Measurements from ENCODE around the gene SYT11. TPM values are rescaled to one million over a fixed set of nuclear protein-coding genes. Genes with fewer than 3 reads are reported as not detected.

SYT11 gene
- total RNA-seq, 4 donors from 2014 or later: 2.4 to 5.3 (median 3.1) TPM

DNA sequence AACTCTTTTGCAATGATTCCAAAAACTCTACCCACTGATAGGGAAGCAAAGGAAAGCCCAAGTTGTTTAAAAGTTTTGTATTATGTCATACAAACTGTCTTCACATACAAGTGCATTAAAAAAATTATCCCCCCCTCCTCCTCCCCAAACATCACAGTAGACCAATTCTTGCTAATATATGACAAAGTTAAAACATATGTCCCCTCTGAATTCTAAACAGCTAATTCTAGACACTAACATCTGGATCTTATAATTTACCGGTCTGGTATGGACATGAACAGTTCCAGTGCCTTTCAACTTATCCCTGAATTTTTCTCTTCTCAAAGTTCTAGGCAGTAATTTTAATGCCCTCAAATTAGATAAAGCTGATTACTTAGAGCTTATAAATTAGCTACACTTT, 38.4 kb downstream of the SYT11 start:
- TF ChIP-seq, protein P1, sequence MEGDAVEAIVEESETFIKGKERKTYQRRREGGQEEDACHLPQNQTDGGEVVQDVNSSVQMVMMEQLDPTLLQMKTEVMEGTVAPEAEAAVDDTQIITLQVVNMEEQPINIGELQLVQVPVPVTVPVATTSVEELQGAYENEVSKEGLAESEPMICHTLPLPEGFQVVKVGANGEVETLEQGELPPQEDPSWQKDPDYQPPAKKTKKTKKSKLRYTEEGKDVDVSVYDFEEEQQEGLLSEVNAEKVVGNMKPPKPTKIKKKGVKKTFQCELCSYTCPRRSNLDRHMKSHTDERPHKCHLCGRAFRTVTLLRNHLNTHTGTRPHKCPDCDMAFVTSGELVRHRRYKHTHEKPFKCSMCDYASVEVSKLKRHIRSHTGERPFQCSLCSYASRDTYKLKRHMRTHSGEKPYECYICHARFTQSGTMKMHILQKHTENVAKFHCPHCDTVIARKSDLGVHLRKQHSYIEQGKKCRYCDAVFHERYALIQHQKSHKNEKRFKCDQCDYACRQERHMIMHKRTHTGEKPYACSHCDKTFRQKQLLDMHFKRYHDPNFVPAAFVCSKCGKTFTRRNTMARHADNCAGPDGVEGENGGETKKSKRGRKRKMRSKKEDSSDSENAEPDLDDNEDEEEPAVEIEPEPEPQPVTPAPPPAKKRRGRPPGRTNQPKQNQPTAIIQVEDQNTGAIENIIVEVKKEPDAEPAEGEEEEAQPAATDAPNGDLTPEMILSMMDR (IDR thresholded peaks at IDR 0.05 in 4 of 5, conservative IDR thresholded peaks at IDR 0.05 in 1 of 5): no peak
- no peak for TF ChIP-seq POLR2A (IDR thresholded peaks at IDR 0.05)
- DNase-seq (no peak), ATAC-seq (no peak)
- Histone ChIP-seq H3K9me3 (no peaks in the 10 kb centered on the region), H3K36me3 (peaks cover 6 to 58% of the 10 kb centered on the region in 2 donors), H3K4me1 (peaks cover 4 to 9% of the 10 kb centered on the region in 2 donors), H3K4me3 (no peak overlapping the region), H3K27me3 (no peaks in the 10 kb centered on the region), H3K27ac (no peak overlapping the region)
- in situ Hi-C loops (cut with MboI; ENCODE audit: low sequenced_read_pairs in 4 of 4): no loop called here
- intact Hi-C loops (cut with DNase I; ENCODE audit: low total_unique reads): no loop called here

DNA sequence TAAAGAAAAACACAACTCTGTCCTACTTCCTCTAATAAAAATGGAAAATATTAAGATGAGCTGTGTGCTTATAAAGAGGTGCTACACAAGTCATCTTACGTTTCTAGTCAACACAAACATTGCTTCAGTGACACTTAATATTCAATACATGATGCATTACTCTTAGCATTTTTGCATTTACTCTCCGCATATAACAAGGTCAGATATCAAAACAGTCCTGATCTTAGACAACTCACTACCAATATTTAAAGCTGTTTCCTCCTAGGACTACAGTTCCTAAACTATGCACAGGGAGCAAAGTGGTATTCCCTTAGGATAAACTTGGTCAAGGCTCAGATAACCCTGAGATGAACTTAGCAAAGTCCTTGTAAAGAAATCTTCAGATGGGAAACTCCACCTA, 39.5 kb downstream of the SYT11 start:
- TF ChIP-seq, protein P1 (IDR thresholded peaks at IDR 0.05 in 4 of 5, conservative IDR thresholded peaks at IDR 0.05 in 1 of 5): no peak
- no peak for TF ChIP-seq POLR2A (IDR thresholded peaks at IDR 0.05)
- no peak overlapping the region for H3K27ac ChIP-seq
- peaks cover 9 to 70% of the 10 kb centered on the region in 2 donors for H3K36me3 ChIP-seq
- no peaks in the 10 kb centered on the region for H3K9me3 ChIP-seq
- peaks cover 0 to under 1% of the 10 kb centered on the region in 2 donors for H3K4me1 ChIP-seq
- DNase-seq (no peak), ATAC-seq (no peak)
- H3K4me3 ChIP-seq: no peak overlapping the region
- in situ Hi-C loops (cut with MboI; ENCODE audit: low sequenced_read_pairs in 4 of 4): no loop called here
- intact Hi-C loops (cut with DNase I; ENCODE audit: low total_unique reads): no loop called here
- H3K27me3 ChIP-seq: no peaks in the 10 kb centered on the region

DNA sequence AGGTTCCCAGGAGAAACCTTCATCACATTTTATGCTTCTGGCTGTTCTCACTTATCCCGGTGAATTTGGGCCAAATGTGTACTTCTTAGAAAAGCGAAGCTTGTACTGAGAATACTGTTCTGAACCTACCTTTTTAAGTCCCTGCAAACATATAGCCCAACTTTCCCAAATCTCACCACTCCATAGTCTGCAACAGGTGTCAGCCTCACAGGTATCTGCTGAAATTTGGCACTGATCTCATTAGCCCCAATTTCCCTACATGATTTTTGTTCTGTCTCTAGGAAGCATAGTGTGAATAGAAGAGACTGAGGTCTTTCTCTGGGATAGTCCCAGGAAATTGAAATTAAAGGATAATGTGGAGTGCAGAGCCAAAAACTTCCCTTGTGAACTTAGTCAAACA, 40.3 kb downstream of the SYT11 start:
- Histone ChIP-seq H3K4me1 (no peaks in the 10 kb centered on the region), H3K4me3 (no peak overlapping the region), H3K27ac (no peak overlapping the region), H3K36me3 (peaks cover 9 to 77% of the 10 kb centered on the region in 2 donors), H3K27me3 (no peaks in the 10 kb centered on the region), H3K9me3 (no peaks in the 10 kb centered on the region)
- no peak for TF ChIP-seq POLR2A (IDR thresholded peaks at IDR 0.05)
- TF ChIP-seq, protein P1 (IDR thresholded peaks at IDR 0.05 in 4 of 5, conservative IDR thresholded peaks at IDR 0.05 in 1 of 5): no peak
- ATAC-seq (no peak), DNase-seq (no peak)
- in situ Hi-C loops (cut with MboI; ENCODE audit: low sequenced_read_pairs in 4 of 4): no loop called here
- intact Hi-C loops (cut with DNase I; ENCODE audit: low total_unique reads): no loop called here

DNA sequence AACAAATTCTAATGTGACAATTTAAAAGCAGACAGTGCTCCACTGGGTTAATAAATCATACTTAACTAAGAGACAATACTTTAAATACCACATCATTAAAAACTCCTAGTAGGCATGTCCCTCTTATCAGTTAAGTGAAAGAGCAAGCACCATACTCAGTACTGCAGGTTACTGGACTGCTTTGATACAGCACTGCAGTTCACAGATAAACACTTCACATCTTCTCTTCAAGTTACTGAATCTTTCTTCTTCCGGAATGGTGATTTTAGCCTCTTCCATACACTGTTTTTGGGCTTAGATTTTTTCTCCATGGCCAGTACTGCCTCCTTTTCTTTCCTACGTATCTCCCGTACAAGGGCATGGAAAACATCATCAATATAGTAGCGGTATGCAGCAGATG, 40.8 kb downstream of the SYT11 start:
- ATAC-seq (no peak), DNase-seq (no peak)
- intact Hi-C loops (cut with DNase I; ENCODE audit: low total_unique reads) (no loop called here), in situ Hi-C loops (cut with MboI; ENCODE audit: low sequenced_read_pairs in 4 of 4) (no loop called here)
- H3K27me3 ChIP-seq: no peaks in the 10 kb centered on the region
- peaks cover 9 to 82% of the 10 kb centered on the region in 2 donors for H3K36me3 ChIP-seq
- no peak overlapping the region for H3K4me3 ChIP-seq
- TF ChIP-seq POLR2A (IDR thresholded peaks at IDR 0.05): no peak
- TF ChIP-seq, protein P1 (IDR thresholded peaks at IDR 0.05 in 4 of 5, conservative IDR thresholded peaks at IDR 0.05 in 1 of 5): no peak
- no peaks in the 10 kb centered on the region for H3K4me1 ChIP-seq
- no peak overlapping the region for H3K27ac ChIP-seq
- H3K9me3 ChIP-seq: no peaks in the 10 kb centered on the region

DNA sequence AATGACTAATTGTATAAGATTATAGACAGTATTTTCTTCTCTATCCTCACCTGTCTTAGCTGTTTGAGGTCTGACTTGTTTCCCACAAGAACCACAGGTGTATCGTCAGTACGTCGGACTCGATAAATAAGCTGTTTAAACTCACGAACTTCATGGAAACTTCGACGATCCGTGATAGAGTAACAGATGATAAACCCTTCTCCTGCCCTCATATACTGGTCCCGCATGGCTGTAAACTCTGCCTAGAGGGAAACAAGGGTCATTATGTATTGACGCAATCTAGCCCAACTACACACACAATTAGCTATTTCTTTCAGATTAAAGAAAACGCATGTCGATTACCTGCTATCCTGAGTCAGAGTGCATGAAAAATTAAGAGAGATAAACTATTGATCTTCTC, 44.9 kb downstream of the SYT11 start:
- in situ Hi-C loops (cut with MboI; ENCODE audit: low sequenced_read_pairs in 4 of 4): no loop called here
- Histone ChIP-seq H3K27me3 (no peaks in the 10 kb centered on the region), H3K36me3 (peaks cover 9 to 97% of the 10 kb centered on the region in 2 donors), H3K9me3 (no peaks in the 10 kb centered on the region), H3K4me3 (no peak overlapping the region), H3K4me1 (no peaks in the 10 kb centered on the region), H3K27ac (no peak overlapping the region)
- intact Hi-C loops (cut with DNase I; ENCODE audit: low total_unique reads): no loop called here
- TF ChIP-seq, protein P1 (IDR thresholded peaks at IDR 0.05 in 4 of 5, conservative IDR thresholded peaks at IDR 0.05 in 1 of 5): no peak
- no peak for TF ChIP-seq POLR2A (IDR thresholded peaks at IDR 0.05)
- ATAC-seq (no peak), DNase-seq (no peak)
